HG03095 (cell line): ENCODE data around the gene ACE.

ENCODE experiments used
- ATAC-seq: cut with Tn5 transposase; IDR thresholded peaks from one replicate; pipeline ENCODE4 v1.9.1; 2021; ENCODE audit warnings: moderate library complexity; ENCODE audit not compliant: unreplicated experiment

ACE gene

DNA sequence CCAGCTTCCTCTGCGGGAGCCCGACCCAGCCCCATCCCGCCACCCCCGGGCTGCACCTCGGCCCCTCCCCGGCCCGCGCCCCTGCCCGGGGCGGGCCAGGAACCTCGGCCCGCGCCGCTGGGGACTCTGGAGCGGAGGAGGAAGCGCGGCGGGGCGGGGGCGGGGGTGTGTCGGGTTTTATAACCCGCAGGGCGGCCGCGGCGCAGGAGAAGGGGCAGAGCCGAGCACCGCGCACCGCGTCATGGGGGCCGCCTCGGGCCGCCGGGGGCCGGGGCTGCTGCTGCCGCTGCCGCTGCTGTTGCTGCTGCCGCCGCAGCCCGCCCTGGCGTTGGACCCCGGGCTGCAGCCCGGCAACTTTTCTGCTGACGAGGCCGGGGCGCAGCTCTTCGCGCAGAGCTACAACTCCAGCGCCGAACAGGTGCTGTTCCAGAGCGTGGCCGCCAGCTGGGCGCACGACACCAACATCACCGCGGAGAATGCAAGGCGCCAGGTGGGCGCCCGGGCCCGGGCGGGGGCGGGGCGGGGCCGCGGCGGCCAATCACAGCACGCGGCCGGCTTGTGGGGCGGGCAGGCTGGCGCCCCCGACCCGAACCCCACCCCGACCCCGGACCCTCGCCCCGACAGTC is at the start of gene ACE:
Gene ACE, plus strand, starts transcription at position 208 of the 626 bp plus-strand sequence. Its CDS starts 34 bp downstream, at position 242.
- no peak for ATAC-seq

DNA sequence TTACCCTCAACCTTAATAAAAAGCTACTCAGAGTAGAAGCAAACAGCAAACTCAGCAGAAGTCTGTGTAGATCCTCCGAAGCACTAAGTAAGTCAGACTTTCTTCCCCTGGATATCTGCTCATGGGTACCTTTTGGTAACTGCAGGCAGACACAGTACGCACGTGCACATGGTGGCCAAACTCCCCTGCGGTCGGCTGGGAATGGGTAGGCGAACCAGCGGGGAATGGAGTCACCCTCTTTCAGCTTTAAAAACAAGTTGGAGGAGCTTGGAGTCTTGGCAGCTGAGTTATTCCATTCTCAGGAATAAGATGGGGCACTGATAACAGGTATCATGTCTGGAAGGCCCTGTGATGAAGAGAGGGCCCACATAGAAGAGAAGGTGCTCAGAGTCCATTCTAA is 47.1 kb upstream of the ACE start:
- no peak for ATAC-seq

DNA sequence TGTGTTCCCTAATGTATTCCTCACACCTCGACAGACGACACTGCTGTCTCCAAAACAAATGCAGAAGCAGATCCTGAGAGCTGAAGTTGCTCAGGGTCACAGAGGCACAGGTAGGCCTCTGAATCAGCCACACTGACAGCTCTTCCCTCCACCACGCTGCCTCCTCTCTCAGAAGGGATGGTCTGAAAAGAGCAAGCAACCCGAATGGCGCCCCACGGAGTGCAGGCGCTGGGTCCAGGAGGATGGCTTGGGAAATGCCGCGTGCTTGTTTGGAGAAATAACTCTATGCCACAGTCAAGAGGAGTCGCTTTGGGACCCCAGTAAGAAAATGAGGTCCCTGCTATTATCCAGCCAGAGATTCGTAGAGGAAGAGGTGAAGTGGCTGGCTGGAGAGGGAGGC is 46.6 kb upstream of the ACE start:
- ATAC-seq = no peak

DNA sequence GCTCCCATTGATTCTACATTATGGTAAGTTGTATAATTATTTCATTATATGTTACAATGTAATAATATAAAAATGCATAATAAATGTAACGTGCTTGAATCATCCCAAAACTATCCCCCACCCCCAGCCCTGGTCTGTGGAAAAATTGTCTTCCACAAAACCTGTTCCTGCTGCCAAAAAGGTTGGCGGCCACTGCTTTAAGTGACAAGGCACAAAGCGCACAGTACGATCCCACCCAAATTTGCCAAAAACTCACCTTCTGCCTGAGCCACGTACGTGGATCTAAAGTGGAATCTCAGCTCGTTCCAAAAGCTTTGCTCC is 45.3 kb upstream of the ACE start:
- ATAC-seq = no peak

DNA sequence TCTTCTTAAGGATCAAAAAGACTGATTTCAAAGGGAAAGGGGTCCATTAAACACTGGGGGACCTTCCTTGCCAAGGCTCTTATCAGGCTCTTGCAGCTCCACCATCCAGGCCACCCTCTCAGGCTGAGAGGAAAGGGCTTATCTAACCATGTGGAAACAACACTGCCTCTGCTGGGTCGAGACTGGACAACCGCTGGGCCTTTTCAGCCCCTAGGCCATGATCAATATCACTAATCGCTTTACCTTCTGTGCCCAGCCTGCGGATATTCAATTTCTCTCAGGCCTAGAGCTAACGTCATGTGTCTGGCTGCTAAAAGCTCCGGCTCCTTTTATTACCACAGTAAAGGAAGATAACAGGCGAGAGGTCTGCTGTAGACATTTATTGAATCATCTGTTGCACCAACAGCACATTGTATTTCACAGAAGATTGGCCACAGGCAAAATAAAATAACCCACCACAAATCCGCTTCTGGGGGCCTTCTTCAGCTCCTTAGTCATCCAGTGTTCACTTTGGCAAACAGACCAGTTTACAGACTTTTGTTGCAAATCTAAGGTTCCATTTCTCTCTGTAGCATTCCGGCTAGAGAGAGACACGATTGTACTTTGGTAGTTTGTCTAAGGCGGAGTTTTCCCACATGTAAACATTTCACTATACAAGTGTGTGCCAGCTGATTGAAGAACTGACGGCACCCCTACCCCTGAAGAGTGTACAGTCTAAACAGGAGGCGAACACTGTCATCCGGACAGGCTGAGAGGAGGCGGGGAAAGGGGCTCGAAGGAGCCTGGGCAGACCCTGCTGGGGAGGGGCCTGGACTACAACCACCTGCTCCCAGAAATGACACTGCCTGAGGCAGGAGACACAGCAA is 44.7 kb upstream of the ACE start:
- ATAC-seq = no peak

DNA sequence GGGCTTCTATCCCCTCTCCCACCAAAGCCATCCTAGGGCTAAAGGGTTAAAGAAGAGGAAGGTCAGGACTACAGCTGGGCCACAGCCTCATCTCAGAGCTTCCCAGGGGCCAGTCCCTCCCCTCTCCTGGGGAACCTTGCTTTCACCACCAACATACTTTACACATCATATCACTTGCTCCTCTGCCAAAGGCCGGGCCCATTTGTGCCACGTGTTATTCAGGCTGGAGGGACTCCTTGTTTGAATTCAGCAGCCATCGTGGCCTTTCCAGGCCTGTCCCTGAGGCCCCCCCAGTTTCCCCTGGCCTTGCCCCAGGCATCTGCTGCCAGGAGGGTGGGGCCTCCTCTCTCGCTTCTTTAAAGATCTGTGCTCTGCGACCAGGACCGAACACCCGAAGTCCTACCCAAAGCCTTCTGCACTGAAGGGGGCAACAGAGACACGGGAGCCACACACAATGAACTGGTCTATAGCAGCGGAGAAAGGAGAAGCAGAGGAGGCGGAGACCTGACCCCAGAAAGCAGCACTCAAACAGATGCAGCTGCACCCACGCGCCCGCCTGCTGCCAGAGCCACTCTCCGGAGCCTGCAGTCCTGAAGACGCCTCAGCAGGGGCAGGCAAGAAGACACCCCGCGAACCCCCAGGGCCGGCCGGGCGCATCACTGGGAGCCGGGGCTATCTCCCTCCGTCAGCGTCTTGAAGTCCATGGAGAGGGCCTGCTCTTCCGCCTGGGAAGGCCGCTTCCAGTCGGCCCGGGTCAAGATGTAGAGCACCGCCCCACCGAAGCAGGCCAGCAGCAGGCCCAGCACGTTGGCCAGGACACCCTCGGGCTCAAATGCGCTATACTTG is 42.9 kb upstream of the ACE start:
- ATAC-seq = no peak

DNA sequence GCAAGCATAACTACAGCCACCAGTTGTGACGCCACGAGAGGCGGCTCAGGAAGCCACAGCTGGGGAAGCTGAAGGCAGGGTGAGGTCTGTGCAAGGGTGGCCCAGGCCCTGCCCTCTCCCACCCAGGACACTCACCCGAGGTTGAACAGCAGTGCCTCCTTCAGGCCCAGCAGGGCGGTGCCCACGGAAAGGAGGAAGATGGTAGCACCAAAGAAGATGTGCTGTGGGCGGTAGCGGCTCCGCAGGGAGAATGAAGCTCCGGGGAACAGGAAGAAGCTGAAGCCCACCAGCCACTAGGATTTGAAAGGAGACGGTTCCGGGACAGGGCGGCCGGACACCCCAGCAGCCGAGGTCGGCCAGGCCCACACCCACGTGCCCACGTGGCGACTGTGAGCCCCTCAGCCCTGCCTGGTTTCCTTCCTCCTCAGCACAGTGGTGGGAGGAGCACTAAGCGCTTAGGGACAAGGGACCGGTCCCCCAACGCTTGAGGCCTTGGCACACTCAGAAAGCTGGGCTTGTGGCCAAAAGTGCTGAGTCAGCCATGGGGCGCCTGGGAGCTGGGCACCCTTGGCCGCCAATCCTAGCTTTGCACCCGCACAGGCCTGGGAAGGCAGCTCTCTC is 41.8 kb upstream of the ACE start:
- ATAC-seq = no peak

DNA sequence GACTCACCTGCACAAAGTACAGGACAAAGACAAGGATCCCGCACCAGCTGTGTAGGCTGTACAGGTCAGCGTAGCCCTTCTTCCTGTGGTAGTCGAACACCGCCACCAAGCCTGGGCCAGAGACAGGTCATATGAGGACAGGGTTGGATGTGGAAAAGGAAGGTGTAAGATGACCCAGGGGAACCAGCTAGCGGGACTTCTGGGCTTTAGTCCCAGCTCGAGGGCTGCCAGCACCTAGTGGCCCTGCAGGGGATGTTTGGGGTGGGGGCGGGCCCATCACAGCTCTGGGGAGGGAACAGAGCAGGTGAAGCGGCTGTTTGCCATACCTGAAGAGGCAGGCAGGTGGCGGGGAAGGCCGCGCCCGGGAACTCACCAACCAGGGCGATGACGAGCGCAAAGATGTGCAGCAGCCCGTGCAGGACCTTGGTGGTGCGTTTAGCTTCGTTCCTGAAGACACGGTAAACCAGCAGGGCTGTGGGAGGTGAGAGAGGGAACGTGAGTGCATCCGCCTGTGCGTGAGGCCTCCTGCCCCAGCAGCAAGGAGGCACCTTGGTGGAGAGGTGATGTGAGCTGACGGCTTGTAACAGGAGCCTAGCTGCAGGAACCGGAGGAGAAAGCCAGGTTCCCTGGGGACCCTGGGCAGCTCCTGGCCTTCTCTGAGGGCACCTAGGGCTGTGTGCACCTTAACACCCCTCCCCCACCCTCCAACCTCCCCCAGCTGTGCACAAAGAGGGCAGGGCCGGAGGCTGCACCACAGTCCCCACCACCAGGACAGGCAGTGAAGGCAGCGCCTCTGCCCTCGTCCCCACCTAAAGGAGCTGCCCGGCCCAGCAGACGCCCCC is 41.0 kb upstream of the ACE start:
- ATAC-seq = no peak

DNA sequence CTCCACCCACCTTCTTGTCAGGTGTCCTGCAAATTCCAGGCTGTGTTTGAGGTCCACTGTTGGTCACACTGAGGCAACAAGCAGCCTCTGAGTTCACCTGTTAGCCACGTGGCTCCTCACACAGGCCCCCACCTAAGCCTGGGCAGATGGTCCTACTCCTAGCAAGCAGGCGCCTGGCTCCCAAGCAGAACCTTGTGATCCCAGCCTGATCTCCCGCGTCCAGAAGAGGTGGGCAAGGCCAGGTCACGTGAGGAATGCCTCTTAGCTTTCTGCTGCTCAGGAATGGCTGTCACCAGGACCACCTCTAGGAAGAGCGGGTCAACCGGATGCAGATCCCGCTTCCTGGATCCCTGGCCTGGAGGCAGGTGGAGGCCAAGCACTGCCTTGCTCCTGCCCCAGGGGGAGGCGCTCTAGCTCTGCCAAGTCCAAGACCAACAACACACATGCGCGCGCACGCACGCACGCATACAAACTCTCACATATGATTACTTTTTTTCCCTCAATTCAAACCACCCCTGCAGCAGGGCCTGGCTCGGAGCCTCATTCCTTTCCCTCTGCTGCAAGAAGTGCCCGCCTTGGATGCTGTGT is 40.2 kb upstream of the ACE start:
- no peak for ATAC-seq

DNA sequence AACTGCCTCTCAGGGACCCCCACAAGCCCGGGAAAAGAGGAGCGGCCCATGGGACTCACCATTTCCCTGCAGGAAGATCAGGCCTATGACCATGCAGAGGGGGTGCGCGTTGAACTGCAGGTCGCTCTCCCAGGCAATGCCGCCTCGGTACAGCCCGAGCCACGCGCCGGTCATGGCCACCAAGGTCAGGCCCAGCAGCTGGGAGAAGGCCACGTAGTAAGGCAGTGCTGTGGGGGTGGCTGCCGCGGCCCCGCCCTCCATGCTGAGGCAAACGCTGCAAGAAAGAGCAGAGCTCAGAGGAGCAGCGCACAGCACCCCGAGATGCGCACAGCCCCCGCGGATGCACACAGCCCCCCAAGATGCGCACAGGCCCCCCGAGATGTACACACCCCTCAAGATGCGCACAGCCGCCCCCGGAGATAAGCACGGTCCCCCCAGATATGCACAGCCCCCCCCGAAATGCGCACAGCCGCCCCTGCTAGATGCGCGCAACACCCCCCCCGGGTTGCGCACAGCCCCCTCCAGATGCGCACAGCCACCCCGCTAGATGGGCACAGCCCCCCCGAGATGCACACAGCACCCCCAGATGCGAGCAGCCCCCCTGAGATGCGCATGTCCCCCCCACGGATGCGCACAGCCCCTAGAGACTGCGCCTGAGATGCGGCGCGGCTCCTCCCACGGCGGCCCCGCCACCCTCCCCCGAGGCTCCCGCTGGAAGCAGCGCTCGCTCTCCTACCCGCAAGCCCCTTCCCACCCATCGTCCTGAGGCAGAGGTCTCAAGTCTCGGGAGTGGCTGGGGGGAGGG is 39.4 kb upstream of the ACE start:
- ATAC-seq = no peak

DNA sequence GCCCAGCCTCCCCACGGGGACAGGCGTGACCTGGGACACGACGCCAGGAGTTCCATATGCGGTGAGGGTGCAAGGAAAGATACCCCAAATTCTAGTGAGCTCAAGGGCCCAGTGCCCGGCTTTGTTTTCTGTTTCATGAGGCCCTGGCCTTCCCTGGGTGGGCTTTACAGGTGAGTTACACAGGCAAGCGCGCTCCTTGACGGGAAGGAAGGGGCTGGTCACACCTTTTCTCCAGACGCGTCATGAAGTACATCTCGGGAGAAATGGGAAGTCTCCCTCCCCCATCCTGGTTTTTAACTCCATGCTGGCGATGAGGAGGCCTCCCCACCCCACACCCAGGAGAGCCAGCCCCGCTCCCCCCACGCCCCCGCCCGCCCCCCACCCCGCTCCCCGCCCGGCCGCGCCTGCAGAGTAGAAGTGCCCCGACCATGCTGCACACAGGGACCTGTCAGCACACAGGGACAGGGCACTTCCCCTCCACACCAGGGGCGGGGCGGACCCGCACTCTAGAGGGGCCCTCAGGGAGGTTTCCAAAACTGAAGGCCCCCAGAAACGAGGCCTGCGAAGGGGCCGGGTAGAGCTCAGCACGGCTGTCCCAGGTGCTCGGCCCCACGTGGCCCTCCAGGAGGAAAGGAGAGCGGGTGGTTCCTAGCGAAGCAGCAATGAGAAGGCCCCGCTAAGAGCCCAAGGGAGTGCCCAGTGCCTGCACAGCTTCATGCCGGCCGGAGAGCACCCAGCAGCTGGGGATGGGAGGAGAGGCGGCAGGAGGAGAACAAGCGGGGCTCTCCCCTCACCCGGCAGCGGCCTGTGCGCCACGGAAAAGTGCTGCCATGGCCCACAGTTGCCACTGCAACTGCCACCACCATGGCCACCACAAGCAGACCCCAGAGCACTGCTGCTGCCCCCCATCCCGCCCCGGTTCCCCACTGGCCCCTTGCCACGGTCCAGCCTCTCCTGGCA is 38.5 kb upstream of the ACE start:
- ATAC-seq = no peak

DNA sequence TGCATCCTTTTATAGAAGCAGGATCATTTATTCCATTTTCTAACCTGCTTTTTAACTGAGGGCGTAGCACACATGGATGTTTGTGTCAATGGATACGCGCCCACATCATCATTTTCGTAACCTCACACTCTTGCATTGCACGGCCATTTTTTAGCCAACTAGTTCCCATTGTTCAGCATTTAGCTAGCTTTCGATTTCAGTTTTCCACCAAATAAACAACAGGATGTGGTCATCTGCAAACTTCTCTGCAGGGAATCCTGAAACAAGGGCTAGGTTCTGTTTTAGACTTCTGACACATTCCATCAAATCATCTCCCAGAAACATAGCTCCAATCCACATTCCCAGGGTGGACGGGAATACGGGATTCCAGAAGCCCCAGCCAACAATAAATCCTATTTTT is 37.2 kb upstream of the ACE start:
- no peak for ATAC-seq

DNA sequence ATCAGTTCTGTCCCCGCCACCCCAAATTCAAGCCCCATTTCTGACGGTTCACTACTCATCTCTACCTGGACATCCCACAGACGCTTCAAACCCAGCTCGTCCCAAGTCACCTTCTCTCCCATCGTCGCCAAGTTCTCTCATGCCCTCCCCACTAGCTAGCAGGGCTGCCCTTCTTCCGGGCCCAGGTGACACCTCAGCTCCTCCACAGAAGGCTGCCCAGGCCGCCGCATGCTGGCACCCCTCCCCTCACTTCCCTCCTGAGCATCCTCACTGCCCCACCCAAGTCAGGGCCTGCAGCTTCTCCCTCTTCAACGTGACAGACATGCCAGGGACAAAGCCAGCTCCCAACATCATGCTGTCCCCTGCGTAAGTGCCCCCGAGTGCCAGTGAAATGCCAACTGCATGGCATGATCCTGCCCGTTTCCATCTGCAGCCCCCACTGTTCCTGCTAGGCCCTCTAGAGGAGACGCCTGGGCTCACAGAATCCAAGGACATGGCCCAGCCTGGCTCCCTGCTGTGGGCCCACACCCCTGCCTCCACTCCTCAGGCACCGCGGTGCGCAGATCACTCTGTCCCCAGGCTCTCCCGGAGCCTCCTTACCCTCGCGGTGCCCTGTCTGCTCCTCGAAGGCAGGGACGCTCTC is 36.6 kb upstream of the ACE start:
- ATAC-seq = no peak

DNA sequence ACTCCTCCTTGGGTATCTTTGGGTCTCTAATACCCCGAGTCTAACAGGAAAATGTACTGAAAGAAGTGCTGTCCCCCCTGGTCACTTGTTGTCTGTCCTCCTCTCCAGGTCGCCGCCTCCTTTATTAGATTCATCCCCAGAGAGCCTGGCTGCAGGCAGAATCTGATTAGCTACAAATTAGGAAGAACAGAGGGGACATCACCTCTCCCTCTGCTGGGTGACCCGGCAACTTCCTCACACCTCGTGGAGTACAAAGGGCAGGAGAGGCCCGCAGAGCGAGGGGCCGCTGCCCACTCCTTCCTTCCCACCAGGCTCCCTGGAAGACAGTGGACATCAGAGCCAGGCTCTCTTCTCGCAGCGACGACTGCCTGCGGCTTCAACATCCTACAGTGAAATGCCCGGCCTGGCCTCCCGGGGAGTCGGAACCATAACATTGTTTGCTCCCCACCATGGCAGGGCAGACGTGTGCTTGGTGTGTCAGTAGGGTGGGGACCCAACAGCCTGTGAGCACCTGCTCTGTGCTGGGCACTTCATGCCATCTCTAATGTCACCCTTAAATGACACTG is 36.0 kb upstream of the ACE start:
- ATAC-seq = no peak

DNA sequence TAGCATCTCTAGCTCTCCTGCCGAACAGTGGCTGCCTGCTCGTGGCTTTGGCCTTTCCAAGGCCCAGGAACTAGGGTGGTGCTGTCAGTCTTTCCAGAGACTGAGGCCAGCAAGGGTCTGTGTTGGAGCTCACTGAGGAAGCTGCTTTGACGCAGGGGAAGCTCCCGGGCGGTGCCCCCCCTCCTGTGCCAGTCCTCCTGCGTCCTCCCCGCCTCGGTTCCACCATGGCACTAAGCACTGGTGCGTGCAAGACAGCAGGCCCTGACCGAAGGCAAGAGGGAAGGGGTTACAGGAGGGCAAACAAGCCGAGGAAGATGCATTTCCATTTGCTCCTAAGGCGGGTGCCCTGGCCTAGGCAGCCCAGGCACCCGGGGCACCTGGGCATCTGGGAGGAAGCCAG is 35.2 kb upstream of the ACE start:
- no peak for ATAC-seq

DNA sequence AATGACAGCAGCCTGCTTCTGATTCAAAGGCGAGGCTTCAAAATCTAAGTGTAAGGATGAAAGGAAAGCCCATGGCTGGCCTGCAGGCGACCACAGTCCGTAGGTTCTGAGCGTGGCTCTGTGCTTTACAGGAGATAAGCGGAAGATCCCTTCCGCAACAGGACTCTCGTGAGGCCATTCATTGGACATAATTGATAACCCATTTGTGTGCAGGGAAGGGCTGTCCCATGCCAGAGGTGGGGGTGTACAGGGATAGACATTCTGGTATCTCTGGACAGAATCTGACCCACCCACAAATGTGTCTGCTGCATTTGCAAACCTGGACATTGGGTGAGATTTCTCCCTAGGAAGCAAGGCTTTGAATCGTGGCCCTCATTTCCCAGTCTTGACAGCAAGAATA is 34.8 kb upstream of the ACE start:
- ATAC-seq = no peak

DNA sequence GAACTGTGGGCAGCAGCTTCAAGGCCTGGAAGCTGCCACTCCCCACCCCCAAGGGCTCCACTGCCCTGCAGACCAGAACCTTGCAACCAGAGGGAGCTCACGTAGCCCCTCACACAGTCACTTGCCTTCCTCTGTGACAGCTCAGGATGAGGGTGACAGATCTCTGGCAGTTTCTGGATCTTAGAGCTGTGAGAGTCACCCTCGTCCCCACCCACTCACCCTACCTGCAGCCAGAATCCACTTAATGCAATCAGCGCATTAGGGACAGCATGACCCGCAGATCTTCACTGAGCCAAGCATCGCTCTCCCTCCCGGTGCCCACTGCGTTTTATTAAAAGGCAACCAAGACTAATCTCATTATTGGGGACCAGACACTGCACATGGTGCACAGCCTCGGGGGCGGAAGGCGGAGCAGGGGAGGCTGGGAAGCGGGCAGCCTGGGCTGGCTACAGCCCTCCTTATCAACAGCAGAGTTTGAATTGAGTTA is 34.3 kb upstream of the ACE start:
- no peak for ATAC-seq
